Right lobe of liver (tissue), 6 donors: ENCODE data around the gene MORC3. TPM values are rescaled to one million over a fixed set of nuclear protein-coding genes. Genes with fewer than 3 reads are reported as not detected.
"Not testable (repeated sequence)": the region's sequence is repeated elsewhere in the genome, so short reads cannot be mapped to it uniquely, and the experiment has no call there.

Experiments
- ATAC-seq, 4 donors: fragments of 200-7000 bp; cut with Tn5 transposase; one replicate each; pipeline ENCODE4 v1.9.1; 2020; ENCODE audit warnings: mild to moderate bottlenecking in 4 of 4, moderate library complexity in 4 of 4
- DNase-seq, 3 donors: peaks; one replicate each; pipeline ENCODE4 v3.0.0-alpha.2; 2020
- H3K27ac ChIP-seq, 3 donors: fragments of 200-600 bp; one replicate each; pipeline ENCODE4 v1.8.0; 2022
- H3K27me3 ChIP-seq, 2 donors: fragments of 200-600 bp; one replicate each; pipeline ENCODE4 v1.8.0; 2022
- H3K36me3 ChIP-seq, 4 donors: fragments of 200-600 bp; sonication (generic) in 1 of 4; one replicate each; pipeline versions ENCODE4 v1.5.1 to v1.8.0; 2017 to 2022; ENCODE audit warnings: control low read depth in 1 of 4
- H3K4me1 ChIP-seq, 4 donors: fragments of 200-600 bp; sonication (generic) in 1 of 4; one replicate each; pipeline versions ENCODE4 v1.5.1 to v1.8.0; 2017 to 2022; ENCODE audit warnings: control low read depth in 1 of 4
- H3K4me3 ChIP-seq, 3 donors: fragments of 200-600 bp; one replicate each; pipeline ENCODE4 v1.8.0; 2022
- H3K9me3 ChIP-seq, 4 donors: fragments of 200-600 bp; sonication (generic) in 1 of 4; one replicate each; pipeline versions ENCODE4 v1.5.1 to v1.8.0; 2017 to 2022; ENCODE audit warnings: control low read depth in 1 of 4
- CTCF ChIP-seq, 4 donors: fragments of 200-600 bp in 3 of 4; fragments of 450-650 bp in 1 of 4; IDR thresholded peaks; one replicate each; pipeline versions ENCODE4 v1.5.1 to v1.8.0; 2016 to 2022; ENCODE audit warnings: antibody characterized with exemption in 4 of 4, mild to moderate bottlenecking in 2 of 4
- POLR2A ChIP-seq: fragments of 450-650 bp; IDR thresholded peaks from one replicate; pipeline ENCODE4 v1.6.1; 2017; ENCODE audit warnings: antibody characterized with exemption, mild to moderate bottlenecking
- WGBS: methylation state at CpG from one replicate; pipeline ENCODE4 v1.1.6; 2018; ENCODE audit warnings: low coverage, low lambda C conversion rate; ENCODE audit not compliant: insufficient coverage; ENCODE audit errors: missing lambda C conversion rate; 5-methylcytosine and 5-hydroxymethylcytosine counted together
- intact Hi-C, 2 donors: fragments of 100-400 bp; cut with DNase I; formaldehyde crosslinking; loops; one replicate each; pipeline versions ENCODE4 v1.11.2 to v1.14.1; 2022
- long read RNA-seq: library from polyadenylated mRNA; unstranded; transcript quantifications from one replicate; pipeline ENCODE4 v2.0.0, GENCODE V29; 2019
- total RNA-seq, 6 experiments: library from RNA; depleted of rRNA in 2 of 6; stranded (reverse); fragments of >200 nt in 2 of 6; fragmentation: NEBNext Ultra II Directional in 3 of 6; extraction: Animal tissue kit (Norgen Biotek cat#: 25700) in 3 of 6; gene quantifications; one replicate each; pipeline versions ENCODE4 v1.1.0 to v1.2.4, GENCODE V29; 2016 to 2023
- donor health status: DM: no; HTN: yes; CAD: no.
- donor health status: DM: no; HTN: no; CAD: no.
- donor health status: DM: no; HTN: no; CAD: no.
- donor health status: DM: no; HTN: yes; CAD: no.
- donor health status: DM: no; HTN: yes; CAD: no.

MORC3 gene
- total RNA-seq = 10 to 100 TPM in 4 of 6 experiments, 1 to 10 TPM in 2; 8.5 to 16.5 (median 12.0) TPM
- long read RNA-seq, partial matches to known transcripts = 1 of 2 reads
- long read RNA-seq, other reads (novel, unspliced or antisense) = 1 of 2 reads

GRCh38 chr21:36319767-36320420 lies at the start of gene MORC3:
Gene MORC3 (plus strand): TSS chr21:36320197. CDS start chr21:36320265, 68 bp downstream.
- Histone ChIP-seq H3K36me3 (peaks cover 0 to 2% (median 0%) of the 10 kb centered on the region in 4 donors), H3K9me3 (no peaks in the 10 kb centered on the region), H3K27me3 (no peaks in the 10 kb centered on the region), H3K4me1 (peaks cover 0 to 28% (median 11%) of the 10 kb centered on the region in 4 donors), H3K27ac (peak within 1 kb of the TSS; percentile 96 to 98 (median 97)), H3K4me3 (peak within 1 kb of the TSS; percentile 76 to 90 (median 84))
- 2% methylated on average over 9 of the region's 59 CpGs for WGBS
- ATAC-seq (peak; percentile 94 to 98 (median 96)), DNase-seq (peak; percentile 97 to 98 (median 97))
- intact Hi-C loops = no loop called here
- TF ChIP-seq CTCF (IDR thresholded peaks at IDR 0.05) (no peak), POLR2A (peak; percentile 95)

GRCh38 chr21:36270786-36271695 lies 49.0 kb upstream of the MORC3 start:
- ATAC-seq (peak; percentile 80 to 96 (median 90)), DNase-seq (peak; percentile 46 to 76 (median 60))
- H3K36me3 ChIP-seq, intact Hi-C loops, H3K9me3 ChIP-seq, H3K27me3 ChIP-seq, H3K4me1 ChIP-seq, H3K4me3 ChIP-seq: not testable (repeated sequence)
- H3K27ac ChIP-seq = peak overlapping the region in 2 of 3 donors; percentile 12 to 47
- 59% methylated on average over 6 of the region's 12 CpGs for WGBS

GRCh38 chr21:36274128-36274527 lies 45.9 kb upstream of the MORC3 start:
- peaks cover 0 to 12% (median 0%) of the 10 kb centered on the region in 4 donors for H3K36me3 ChIP-seq
- H3K27me3 ChIP-seq = no peaks in the 10 kb centered on the region
- ATAC-seq (no peak), DNase-seq (no peak)
- WGBS = 75% methylated on average over 4 of the region's 4 CpGs
- no peak overlapping the region for H3K4me3 ChIP-seq
- H3K9me3 ChIP-seq = no peaks in the 10 kb centered on the region
- no peak for TF ChIP-seq CTCF (IDR thresholded peaks at IDR 0.05)
- no peak for TF ChIP-seq POLR2A
- intact Hi-C loops = no loop called here
- H3K4me1 ChIP-seq = peaks cover 0 to 4% (median 0%) of the 10 kb centered on the region in 4 donors
- H3K27ac ChIP-seq = no peak overlapping the region

- Histone ChIP-seq H3K27me3 (no peaks in the 10 kb centered on the region), H3K36me3 (peaks cover 0 to 13% (median 0%) of the 10 kb centered on the region in 4 donors), H3K4me1 (no peaks in the 10 kb centered on the region), H3K9me3 (no peaks in the 10 kb centered on the region), H3K4me3 (no peak overlapping the region), H3K27ac (no peak overlapping the region)
- DNase-seq = no peak
- ATAC-seq = no peak
- WGBS = 94% methylated on average over 10 of the region's 10 CpGs
- intact Hi-C loops = no loop called here
- TF ChIP-seq POLR2A (no peak), CTCF (IDR thresholded peaks at IDR 0.05) (no peak)
These were observed 37.3 kb upstream of the MORC3 start for GRCh38 chr21:36282568-36283230.

GRCh38 chr21:36283231-36283622 lies 36.8 kb upstream of the MORC3 start:
- H3K4me1 ChIP-seq, H3K4me3 ChIP-seq, H3K27ac ChIP-seq, H3K27me3 ChIP-seq, intact Hi-C loops, H3K9me3 ChIP-seq, ATAC-seq, DNase-seq: not testable (repeated sequence)
- 91% methylated on average over 9 of the region's 9 CpGs for WGBS
- H3K36me3 ChIP-seq = peaks cover 0 to 13% (median under 1%) of the 10 kb centered on the region in 4 donors
